Peyer's patch (tissue), 4 donors: ENCODE data around the gene PITRM1.

Experiments
- CTCF ChIP-seq, 6 experiments: fragments of 450-650 bp in 4 of 6; fragments of 200-600 bp in 2 of 6; sonication (generic) in 1 of 6; IDR thresholded peaks; one replicate each; pipeline ENCODE4 v1.5.1; 2017 to 2019; ENCODE audit warnings: antibody characterized with exemption in 6 of 6, mild to moderate bottlenecking in 3 of 6, moderate library complexity in 1 of 6
- POLR2A ChIP-seq, 2 donors: fragments of 450-650 bp; IDR thresholded peaks; one replicate each; pipeline ENCODE4 v1.5.1; 2017; ENCODE audit warnings: antibody characterized with exemption in 2 of 2, mild to moderate bottlenecking in 2 of 2, moderate library complexity in 2 of 2

GRCh38 chr10:3166496-3167290 is 5.9 kb downstream of the PITRM1 start:
- TF ChIP-seq CTCF (IDR thresholded peaks at IDR 0.05), result no peak
- TF ChIP-seq POLR2A (IDR thresholded peaks at IDR 0.05), result no peak
